Measurements from ENCODE around the gene ELL.

The ELL gene

DNA sequence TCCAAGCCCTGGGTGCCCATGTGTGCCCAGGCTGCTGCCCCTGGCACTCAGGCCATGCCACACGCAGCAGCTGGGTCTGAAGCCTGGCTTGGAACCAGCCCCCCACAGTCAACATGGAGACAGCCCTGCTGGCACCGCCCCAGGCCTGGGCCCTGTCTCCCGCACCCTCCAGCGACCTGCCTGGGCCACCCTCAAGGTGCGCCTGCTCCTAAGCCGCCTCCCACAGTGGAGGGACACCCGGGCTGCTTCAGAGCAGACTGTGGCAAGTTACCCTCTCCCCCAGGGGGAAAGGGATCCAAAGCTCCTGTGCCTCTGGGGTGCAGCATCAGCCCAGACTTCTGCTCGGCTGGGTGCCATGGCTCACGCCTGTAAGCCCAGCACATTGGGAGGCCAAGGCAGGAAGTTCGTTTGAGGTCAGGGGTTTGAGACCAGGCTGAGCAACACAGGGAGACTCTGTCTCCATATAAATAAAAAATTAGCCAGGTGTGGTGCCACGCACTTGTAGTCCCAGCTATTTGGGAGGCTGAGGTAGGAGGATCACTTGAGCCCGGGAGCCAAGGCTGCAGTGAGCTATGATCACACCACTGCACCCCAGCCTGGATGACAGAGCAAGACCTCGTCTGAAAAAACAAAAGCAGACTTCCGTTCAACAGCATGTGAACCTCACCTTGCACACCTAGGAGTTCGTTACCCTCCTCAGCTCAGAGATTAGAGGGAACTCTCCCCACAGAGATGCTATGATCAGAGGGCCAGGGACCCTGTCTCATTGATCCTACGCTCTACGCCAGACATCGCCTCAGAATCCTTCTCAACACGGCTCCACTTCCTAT, 15.6 kb downstream of the ELL start:
- DNase-seq (ENCODE audit: low read depth in 2 of 2) = no peak

DNA sequence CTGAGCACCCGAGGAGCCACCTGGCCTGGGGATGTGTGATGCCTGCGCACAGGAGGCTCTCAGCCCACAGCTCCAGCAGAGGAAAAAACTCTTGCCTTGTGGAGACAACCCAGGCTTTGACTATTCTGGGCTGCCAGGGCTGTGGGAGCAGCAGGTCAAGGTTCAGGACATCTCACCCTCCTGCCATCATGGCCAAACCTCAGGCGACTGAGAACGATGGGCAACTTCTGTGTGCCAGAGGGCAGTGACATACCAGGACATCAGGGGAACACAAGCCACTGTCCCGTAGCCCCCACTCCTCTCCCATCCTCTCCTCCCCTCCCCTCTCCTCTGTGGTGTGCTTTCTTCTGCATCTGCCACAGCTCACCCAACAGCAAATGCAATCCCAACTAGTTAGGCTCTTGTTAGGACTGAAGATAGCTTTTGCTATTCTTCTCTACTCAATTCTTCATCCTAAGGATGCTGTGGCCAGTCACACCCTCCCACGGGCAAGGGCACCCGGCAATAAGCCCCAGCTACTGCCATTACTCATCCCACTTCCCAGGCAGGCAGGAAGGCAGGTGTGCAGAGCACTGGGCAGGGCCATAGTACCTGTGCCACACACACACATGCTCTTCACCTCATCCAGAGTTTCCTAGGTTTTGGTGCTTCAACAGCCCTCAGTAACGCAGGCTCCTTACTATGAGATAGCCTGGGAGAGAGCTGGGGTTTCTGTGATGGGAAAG, 16.8 kb downstream of the ELL start:
- DNase-seq (ENCODE audit: low read depth in 2 of 2) = no peak

DNA sequence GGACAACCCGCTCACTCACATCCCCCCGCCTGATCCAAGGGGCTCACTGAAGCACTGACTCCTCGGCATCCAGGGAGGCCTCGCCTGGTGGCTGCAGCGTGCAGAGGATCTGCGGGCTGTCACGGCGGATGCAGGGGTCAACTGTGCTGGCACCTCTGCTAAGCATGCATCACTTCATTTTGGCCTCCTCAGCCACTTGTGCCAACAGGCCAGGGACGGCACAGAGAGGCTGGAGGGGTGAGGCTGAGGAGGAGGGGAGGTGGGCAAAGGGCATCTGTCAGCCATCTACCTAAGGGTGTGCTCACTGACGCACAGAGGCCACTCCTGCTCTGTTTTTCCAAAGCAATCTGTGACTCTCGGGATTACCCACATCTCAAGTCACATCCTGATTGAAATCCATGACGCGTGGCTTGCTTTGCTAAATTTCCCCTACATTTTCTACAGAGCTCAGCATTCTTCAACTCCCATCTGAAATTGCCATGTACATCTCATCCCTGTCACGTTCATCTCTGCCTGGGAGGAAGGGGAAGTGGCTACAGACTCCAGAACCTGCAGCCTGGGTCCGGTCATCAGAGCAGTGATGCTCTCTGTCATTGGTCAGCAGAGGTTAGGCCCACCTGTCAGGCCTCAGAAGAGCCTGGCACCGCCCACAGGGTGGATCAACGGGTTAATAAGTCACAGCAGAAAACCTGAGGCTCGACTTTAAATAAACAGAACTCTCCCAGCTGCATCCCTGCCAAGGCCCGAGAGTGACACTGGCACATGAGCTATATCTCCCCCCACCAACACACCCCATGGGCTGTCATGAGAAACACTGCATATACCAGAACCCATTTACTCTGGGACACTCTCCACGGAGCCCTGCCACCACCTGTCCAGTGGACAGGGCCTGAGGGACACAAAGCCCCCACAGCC, 17.6 kb downstream of the ELL start:
- DNase-seq (ENCODE audit: low read depth in 2 of 2) = no peak

DNA sequence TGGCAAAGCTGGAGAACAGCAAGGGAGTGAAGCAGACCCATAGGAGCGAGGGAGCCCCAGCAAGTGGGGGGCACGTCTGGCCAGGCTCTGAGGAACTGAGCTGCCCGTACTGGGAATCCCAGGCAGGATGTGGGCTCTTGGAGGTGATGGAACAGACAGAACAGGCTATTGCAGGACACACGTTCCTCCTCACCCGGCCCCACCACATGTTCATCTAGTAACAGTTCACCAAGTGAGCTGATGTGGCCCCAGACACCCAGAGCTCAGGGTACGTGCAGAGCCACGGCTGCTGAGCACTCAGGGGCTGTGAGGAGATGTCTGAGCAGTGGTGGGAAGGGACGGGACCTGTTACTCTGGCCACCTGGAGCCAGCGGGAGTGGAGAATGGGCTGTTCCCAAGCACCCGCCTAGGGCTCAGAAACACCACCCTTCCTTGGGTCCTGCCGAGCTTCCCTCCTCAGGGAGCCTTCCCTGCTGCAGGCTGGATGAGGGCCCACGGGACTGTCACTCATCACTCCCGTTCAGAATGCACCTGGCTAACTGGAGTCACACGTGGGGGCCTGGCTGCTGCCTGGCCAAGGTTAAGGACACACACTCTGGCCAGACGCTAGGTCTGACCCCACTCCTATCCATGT, 18.4 kb downstream of the ELL start:
- DNase-seq (ENCODE audit: low read depth in 2 of 2) = no peak

DNA sequence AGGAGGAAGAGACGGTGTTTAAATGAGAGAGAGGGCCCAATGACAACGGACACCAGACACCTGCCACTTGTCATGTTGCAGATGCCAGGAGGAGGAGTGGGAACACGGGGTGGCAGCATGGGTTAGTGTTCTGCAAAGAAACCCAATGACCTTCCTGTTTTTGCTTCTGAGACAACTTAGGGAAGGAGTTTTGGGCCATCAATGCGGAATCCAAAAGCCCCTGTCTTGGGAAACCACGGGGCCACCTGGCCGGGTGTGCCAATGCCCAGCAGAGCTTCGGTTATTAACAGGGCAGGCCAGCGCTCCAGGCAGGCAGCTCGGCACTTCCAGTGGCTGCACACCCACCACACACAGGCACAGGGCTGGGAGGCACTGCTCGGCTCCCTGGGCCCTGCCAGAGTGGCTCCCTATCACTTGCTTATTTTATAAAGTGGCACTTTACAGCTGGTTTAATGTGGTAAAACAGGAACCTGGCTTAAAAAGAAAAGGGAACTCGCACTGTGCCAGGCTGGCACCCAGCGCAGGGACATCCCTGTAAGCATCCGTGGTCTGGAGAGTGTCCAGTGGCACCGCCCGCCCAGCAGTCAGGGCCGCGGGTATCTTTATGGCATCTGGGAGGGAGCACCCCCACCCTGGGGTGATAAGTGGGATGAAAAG, 19.1 kb downstream of the ELL start:
- DNase-seq (ENCODE audit: low read depth in 2 of 2) = no peak

DNA sequence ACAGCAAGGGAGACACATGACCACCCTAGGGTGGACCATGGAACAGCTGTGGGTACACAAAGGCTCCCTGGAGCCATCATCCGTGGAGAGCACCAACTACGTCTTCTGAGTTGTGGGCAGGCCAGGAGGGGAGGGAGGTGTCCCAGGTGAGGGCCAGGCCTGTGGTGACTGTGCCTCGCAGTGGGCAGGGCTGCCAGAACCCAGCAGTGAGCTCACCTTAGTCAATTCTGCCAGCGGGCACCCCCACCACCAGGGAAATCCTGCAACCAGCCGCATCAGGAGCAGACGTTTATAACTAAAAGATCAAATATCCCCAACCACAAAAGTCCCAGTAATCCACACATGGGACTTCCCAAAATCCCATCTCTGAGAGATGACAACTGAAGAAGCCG, 19.6 kb downstream of the ELL start:
- DNase-seq (ENCODE audit: low read depth in 2 of 2) = no peak

DNA sequence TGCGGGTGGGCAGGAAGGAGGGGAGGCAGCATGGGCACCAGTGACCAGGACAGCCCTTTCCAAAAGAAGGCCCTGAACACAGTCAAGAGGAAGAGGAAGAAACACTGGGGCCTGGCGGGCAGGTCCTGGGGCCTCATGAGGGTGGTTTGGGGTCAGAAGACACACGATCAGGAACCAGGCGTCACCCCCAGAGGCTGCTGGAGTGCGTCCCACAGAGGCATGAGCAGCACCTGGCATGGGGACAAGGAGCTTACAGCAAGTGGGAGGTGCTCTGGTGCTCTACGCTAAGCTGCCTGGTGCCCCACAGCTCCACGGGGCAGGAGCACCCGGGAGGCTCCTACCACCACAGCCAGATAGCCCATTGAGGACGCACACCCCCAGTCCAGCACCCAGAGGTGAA, 20.0 kb downstream of the ELL start:
- no peak for DNase-seq (ENCODE audit: low read depth in 2 of 2)

DNA sequence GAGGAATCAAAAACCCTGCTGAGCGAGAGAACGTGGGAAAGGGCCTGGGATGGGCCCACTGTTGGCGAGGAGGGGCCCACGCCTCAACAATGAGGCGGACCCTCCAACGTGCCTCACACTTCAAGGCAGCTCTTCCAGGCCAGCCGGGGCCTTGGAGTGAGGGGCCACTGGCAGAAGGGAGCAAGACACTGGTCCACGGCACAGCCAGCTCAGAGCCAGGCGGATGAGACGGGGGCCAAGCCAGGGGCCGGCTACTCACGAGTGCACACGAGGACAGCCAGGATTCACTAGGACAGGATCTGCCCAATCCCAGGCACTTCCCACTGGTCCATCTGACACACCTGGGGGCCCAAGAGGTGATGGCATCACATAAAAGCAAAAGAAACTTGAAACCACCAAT, 20.5 kb downstream of the ELL start:
- DNase-seq (ENCODE audit: low read depth in 2 of 2) = no peak

DNA sequence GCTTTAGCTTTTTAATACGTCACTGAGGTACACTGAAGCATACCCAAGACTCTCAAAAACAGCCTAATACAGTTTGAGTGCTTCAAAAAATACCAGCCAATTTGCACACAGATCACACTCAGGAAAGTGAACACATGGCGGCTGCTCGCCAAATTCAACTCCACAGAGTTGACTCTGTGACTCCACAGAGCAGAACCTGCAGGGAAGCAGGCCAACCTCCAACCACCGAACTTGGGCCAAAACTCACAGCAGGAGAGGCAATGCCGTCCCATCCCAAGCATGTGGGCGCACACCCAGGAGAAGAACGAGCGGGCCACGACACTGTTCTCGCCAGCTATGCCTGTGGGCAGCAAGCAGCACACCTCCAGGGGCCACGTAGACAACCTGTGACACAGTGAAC, 21.1 kb downstream of the ELL start:
- DNase-seq (ENCODE audit: low read depth in 2 of 2) = no peak

DNA sequence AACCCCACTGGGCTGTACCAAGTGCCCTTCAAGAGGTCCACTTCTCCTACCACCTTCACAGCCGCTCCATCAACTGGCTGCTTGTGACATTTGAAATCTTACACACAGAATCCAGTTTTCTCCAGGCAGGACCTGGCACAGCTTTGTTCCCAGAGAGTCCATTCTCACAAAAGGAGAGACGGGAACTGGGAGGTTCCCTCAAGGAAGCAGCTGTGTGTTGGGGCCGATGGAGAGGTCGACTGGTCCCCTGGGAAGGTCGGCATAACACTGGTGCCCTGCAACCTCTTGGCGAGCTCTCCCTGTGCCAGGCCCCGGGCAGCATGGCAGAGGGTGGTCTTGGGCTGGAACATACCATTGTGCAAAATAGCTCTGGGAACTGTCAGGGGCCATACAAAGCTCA, 21.5 kb downstream of the ELL start:
- DNase-seq (ENCODE audit: low read depth in 2 of 2) = no peak

DNA sequence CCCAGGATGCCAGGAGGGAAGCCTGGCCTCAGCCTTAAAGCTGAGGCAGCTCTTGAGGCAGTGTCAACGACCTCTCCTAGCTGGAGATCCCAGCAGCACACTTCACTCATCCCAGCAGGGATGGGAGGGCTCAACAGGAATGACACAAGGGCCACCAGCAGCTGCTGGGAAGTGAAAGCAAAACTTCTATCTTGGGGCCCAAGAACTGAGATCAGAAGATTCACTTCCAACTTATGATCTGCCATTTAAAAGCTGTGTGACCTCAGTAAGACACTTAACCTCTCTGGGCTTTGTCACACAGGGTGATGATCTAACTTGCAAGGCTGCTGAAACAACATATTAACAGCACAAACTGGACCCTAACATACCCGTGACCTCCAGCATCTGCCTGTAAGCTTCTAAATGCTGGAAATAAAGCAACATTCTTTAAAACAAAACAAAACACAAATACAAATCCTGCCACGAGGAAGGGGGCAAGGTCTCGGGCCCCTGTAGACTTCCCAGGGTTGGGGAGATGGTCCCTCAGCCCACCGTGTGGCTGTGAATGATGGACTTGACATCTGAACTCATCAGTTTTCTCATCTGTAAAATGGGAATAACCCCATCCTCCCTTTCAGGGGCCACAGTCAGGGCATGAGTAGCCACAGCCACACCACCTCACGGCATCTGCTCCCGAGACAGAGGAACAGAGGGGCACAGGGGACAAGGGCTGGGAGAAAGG, 22.7 kb downstream of the ELL start:
- DNase-seq (ENCODE audit: low read depth in 2 of 2) = no peak

DNA sequence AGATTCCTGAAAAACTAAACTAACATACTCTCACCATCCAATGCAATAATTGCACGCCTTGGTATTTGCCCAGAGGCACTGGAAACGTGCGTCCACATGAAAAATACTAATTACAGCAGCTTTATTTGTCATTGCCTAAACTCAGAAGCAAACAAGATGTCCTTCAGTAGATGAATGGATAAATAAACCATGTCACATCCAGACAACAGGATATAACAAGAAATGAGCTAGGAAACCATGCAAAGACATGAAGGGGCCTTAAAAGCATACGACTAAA, 25.0 kb downstream of the ELL start:
- DNase-seq (ENCODE audit: low read depth in 2 of 2) = no peak

DNA sequence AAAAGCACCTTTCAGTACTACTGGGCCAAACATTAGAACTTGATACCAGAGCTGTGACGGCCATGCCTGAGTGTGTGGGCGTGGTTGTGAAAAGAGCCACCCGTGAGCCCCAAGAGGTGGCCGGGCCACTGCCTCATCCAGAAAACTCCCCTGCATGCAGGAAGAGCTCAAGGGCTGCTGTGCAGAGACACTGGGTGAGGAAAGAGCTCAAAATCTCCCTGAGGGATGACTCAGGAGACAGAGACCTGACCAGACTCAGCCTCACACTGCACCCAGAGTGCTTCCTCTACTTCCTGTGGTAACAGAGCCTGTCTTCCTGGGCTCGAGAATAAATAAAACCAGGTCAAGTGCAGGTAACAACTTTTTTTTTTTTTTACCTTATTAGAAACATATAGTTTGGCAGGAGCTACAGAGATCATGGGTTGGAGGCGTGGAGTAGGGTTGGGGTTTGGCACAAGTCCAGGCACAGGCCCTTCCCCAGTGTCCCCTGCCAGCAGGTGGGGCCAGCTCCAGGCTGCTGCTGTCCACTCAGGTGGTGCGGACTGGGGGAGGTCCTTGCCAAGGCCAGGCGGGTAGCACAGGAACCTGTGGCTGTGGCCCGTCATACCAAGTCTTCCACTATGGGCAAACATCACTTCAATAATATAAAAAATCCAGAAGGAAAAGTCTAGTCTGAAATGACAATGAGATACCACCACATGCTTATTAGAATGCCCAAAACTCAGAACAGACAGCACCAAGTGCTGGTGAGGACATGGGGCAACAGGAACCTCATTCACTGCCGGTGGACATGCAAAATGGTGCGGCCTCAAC, 25.5 kb downstream of the ELL start:
- DNase-seq (ENCODE audit: low read depth in 2 of 2) = peak; percentile 17 to 28

DNA sequence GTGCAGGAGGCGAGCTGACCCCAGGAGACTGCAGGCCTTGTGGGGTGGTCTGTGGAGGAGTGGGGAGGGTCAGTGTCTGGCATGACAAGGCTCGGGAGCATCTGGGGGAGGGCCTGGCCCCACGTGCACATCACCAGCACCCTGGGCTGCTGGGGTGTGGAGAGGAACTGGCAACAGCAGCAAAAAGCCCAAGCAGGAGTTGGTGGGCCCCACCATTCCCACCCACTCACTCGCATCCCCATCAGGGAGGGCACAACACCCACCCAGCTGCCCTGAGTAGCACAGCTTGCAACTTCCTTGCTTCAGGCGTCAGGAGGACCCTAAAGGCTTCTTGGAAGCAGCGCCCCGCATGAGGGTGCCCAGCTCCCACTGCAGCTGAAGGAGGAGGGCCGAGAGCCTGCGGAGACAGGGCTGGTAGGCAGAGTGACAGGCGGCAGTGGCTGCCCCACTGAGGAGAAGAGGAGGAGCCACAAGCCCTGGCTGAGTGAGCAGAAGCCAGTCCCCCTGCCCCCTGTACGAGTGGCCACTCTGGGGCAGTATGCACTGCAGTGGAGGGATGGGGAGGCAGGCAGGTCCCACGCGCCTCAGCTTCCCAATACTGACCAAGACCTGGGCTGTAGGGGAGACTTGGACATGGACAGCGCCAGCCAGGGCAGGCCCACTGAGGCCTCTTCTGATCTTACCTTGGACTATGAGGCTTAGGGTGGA, 26.5 kb downstream of the ELL start:
- DNase-seq (ENCODE audit: low read depth in 2 of 2) = no peak

DNA sequence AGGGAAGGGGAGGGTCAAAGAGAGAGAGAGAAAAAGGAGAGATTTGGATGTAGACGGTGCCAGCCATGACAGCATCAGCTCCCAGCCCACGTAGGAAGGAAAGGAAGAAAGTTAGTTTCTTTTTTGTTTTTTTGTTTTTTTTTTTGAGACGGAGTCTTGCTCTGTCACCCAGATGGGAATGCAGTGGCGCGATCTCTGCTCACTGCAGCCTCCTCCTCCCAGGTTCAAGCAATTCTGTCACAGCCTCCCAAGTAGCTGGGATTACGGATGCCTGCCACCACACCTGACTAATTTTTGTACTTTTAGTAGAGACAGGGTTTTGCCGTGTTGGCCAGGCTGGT, 27.6 kb downstream of the ELL start:
- DNase-seq (ENCODE audit: low read depth in 2 of 2) = no peak

DNA sequence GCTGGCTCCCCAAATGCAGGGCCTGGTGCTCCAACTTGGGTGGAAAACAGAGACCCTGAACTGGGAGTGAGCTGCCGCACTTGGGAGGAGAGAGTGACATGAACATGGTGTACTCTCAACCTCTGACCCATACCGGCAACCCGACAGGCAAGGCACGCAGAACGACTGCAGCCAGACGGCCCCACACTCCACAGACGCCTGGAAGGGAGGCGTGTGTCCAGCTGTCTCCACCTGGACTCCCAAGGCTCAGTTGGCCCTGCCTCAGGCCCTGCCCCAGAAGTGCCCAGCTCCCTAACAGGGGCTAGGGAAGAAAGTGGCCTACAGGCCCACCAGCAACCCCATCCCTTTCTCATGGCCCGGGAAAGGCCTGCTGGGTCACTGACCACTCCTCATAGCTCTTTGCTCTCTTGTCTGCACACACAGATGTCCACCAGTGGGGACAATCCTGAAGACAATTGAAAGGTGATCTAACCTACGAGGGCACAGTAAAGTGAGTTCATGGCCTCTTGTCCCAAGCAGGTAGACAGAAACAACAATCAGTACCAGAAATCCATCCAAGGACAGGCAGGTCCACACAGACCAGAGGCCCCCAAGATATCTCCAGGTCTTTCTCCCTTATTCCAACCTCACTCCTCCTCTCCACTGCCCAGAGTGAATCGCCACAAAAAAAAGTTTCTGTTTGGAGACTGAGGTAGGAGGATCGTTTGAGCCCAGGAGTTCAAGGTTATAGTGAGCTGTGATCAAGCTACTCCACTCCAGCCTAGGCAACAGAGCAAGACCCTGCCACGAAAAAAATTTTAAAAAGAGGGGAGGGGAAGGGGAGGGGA, 28.2 kb downstream of the ELL start:
- no peak for DNase-seq (ENCODE audit: low read depth in 2 of 2)

DNA sequence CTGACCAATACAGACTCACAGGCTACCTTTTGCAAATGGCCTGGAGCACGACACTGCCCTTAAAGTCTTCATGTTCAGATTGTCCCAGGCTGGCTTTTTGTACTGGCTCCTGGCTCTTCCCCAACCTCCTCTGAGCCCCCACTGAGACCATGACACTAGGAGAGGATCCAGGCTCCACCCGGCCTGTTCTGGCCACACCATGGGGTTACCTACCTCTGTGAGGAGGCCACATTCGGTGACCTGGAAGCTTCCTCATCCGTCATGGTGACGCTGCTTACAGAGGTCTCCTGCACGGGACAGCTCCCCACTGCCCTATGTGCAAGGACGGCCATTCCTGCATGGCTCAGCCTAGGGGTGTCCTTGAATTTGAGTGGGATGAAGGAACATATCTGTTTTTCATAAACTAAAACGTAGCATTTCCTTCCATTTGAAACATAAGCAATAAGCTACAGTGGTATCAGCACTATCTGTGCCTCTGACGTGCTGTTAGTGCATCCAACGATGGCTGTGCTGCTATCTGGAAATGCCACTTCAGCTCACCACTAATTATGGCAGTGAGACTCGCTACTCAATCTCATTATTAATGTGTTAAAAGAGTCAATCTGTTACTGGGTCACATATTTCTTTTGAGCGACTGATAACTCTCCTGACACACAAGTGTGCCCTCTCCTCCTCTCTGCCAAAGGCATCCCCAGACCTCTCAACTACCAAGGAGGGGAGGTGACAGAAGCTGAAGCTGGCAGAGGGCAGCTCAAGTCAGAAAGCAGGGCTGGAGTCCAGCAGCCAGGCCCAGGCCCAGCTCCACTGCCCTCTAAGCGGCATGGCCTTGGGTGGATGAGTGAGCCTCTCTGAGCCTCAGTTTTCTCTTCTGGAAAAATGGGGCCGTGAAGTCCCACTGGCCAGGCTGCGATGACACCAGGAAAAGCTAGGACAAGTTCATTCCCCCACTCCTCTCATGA, 29.6 kb downstream of the ELL start:
- no peak for DNase-seq (ENCODE audit: low read depth in 2 of 2)

DNA sequence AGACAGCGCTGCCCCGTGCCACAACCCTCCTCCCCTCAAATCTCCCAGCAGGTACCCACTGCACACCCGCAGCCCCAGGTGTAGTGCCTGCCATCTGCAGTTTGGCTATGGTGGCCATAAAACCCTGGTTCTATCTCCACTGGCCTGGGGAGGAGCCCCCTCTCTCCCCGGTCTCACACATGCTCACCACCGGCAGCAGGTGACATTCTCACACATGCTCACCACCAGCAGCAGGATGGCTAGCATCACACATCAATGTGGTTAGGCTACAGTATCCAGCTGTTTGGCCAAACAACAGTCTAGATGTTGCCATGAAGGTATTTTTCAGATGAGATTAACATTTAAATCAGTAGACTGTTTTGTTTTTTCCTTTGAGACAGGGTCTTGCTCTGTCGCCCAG, 31.1 kb downstream of the ELL start:
- DNase-seq (ENCODE audit: low read depth in 2 of 2) = no peak

All from stimulated activated CD4-positive, alpha-beta T cell treated with anti-CD3 and anti-CD28 coated beads, Interleukin-12 subunit alpha, Interleukin-12 subunit beta, amount 100 ng/mL, for 24 hours (primary cell).